Measurements from ENCODE around the gene GRAP2. TPM values are rescaled to one million over a fixed set of nuclear protein-coding genes. Genes with fewer than 3 reads are reported as not detected.
A peak's percentile ranks its signal among the peaks of the same experiment; 100 is the strongest.

Gene GRAP2
- total RNA-seq, 4 donors from 2014 or later = 0.27 to 7.2 (median 0.96) TPM

GRCh38 chr22:39983346-39983745 lies 82.5 kb downstream of the GRAP2 start:
- no peak overlapping the region for H3K4me3 ChIP-seq (replicated peaks in 1 of 3)
- intact Hi-C loops (cut with DNase I) = no loop called here
- H3K4me1 ChIP-seq = peaks cover 6 to 26% of the 10 kb centered on the region in 2 donors
- H3K27ac ChIP-seq = no peak overlapping the region
- TF ChIP-seq POLR2A (IDR thresholded peaks at IDR 0.05) = no peak
- TF ChIP-seq, protein P1, sequence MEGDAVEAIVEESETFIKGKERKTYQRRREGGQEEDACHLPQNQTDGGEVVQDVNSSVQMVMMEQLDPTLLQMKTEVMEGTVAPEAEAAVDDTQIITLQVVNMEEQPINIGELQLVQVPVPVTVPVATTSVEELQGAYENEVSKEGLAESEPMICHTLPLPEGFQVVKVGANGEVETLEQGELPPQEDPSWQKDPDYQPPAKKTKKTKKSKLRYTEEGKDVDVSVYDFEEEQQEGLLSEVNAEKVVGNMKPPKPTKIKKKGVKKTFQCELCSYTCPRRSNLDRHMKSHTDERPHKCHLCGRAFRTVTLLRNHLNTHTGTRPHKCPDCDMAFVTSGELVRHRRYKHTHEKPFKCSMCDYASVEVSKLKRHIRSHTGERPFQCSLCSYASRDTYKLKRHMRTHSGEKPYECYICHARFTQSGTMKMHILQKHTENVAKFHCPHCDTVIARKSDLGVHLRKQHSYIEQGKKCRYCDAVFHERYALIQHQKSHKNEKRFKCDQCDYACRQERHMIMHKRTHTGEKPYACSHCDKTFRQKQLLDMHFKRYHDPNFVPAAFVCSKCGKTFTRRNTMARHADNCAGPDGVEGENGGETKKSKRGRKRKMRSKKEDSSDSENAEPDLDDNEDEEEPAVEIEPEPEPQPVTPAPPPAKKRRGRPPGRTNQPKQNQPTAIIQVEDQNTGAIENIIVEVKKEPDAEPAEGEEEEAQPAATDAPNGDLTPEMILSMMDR (IDR thresholded peaks at IDR 0.05) = no peak
- H3K9me3 ChIP-seq = no peaks in the 10 kb centered on the region
- DNase-seq = no peak
- H3K36me3 ChIP-seq = no peaks in the 10 kb centered on the region
- WGBS, 2 donors = 91 to 98% methylated on average over 4 of the region's 4 CpGs
- H3K27me3 ChIP-seq = no peaks in the 10 kb centered on the region

GRCh38 chr22:39984006-39984405 lies 83.1 kb downstream of the GRAP2 start:
- no peak for DNase-seq
- no peaks in the 10 kb centered on the region for H3K27me3 ChIP-seq
- intact Hi-C loops (cut with DNase I) = no loop called here
- H3K9me3 ChIP-seq = no peaks in the 10 kb centered on the region
- TF ChIP-seq, protein P1 (IDR thresholded peaks at IDR 0.05) = no peak
- no peak for TF ChIP-seq POLR2A (IDR thresholded peaks at IDR 0.05)
- no peaks in the 10 kb centered on the region for H3K36me3 ChIP-seq
- H3K27ac ChIP-seq = no peak overlapping the region
- peaks cover 6 to 26% of the 10 kb centered on the region in 2 donors for H3K4me1 ChIP-seq
- WGBS, 2 donors = 73 to 84% methylated on average over 2 of the region's 2 CpGs
- H3K4me3 ChIP-seq (replicated peaks in 1 of 3) = no peak overlapping the region

- no peaks in the 10 kb centered on the region for H3K27me3 ChIP-seq
- DNase-seq = no peak
- 89 to 91% methylated on average over 2 of the region's 2 CpGs for WGBS, 2 donors
- peaks cover 6 to 26% of the 10 kb centered on the region in 2 donors for H3K4me1 ChIP-seq
- peak overlapping the region; percentile 83 to 89 (median 85) for H3K27ac ChIP-seq
- no peak for TF ChIP-seq POLR2A (IDR thresholded peaks at IDR 0.05)
- TF ChIP-seq, protein P1 (IDR thresholded peaks at IDR 0.05) = no peak
- H3K36me3 ChIP-seq = no peaks in the 10 kb centered on the region
- no peak overlapping the region for H3K4me3 ChIP-seq (replicated peaks in 1 of 3)
- no peaks in the 10 kb centered on the region for H3K9me3 ChIP-seq
- intact Hi-C loops (cut with DNase I) = no loop called here
These were observed 83.9 kb downstream of the GRAP2 start for GRCh38 chr22:39984746-39985145.

- TF ChIP-seq POLR2A (IDR thresholded peaks at IDR 0.05) = peak in 1 of 2 donors; percentile 40
- TF ChIP-seq, protein P1 (IDR thresholded peaks at IDR 0.05) = no peak
- 45 to 64% methylated on average over 7 of the region's 7 CpGs for WGBS, 2 donors
- H3K27me3 ChIP-seq = no peaks in the 10 kb centered on the region
- no peaks in the 10 kb centered on the region for H3K9me3 ChIP-seq
- peak overlapping the region; percentile 83 to 89 (median 85) for H3K27ac ChIP-seq
- H3K4me3 ChIP-seq (replicated peaks in 1 of 3) = no peak overlapping the region
- H3K4me1 ChIP-seq = peaks cover 6 to 26% of the 10 kb centered on the region in 2 donors
- intact Hi-C loops (cut with DNase I) = no loop called here
- H3K36me3 ChIP-seq = no peaks in the 10 kb centered on the region
- peak; percentile 85 to 87 for DNase-seq
These were observed 84.6 kb downstream of the GRAP2 start for GRCh38 chr22:39985383-39986035.

DNA sequence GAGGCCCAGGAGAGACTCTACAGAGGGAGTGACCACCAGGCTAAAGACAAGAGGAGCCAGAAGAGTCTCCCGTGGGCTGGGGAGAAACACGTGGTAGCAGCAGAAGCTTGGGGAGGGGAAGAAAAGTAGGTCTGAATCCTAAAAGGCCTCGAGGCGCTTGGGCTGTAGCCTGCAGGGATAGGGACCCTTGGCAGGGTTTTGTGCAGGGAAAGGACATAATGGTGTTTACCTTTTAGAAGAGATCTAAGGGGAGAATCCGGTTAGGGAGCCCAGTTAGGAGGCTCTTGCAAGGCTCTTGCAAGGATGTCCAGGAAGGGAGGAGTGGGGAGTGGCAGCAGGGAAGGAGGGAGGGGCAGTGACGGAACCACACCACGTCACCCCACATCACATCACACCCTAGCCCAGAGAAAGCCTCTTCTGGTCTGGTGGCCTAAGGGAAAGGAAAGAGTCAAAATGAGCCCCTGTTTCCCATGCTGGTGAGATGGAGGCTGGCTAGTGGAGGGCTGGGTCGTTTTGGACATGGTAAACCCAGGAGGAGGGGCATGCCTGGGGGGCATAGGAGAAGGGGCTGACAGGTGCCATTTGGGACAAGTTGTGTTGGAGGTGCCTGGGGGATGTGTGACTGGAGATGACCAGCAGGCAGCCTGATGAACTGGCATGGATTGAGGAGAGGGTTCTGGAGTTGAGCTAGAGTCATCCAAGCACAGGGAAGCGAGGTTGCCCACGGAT lies 87.7 kb downstream of the GRAP2 start:
- no peaks in the 10 kb centered on the region for H3K36me3 ChIP-seq
- DNase-seq = no peak
- H3K27ac ChIP-seq = no peak overlapping the region
- H3K4me3 ChIP-seq (replicated peaks in 1 of 3) = no peak overlapping the region
- no peaks in the 10 kb centered on the region for H3K9me3 ChIP-seq
- WGBS, 2 donors = 76 to 81% methylated on average over 10 of the region's 10 CpGs
- TF ChIP-seq, protein P1 (IDR thresholded peaks at IDR 0.05) = no peak
- no peak for TF ChIP-seq POLR2A (IDR thresholded peaks at IDR 0.05)
- H3K4me1 ChIP-seq = peaks cover 6 to 26% of the 10 kb centered on the region in 2 donors
- no peaks in the 10 kb centered on the region for H3K27me3 ChIP-seq
- intact Hi-C loops (cut with DNase I) = no loop called here
